ENCODE measurements around the gene PCNA. TPM values are rescaled to one million over a fixed set of nuclear protein-coding genes. Genes with fewer than 3 reads are reported as not detected.

The PCNA gene
- total and polyA plus RNA-seq, 3 donors from 2014 or later: 55.4 to 121 (median 65.0) TPM

DNA sequence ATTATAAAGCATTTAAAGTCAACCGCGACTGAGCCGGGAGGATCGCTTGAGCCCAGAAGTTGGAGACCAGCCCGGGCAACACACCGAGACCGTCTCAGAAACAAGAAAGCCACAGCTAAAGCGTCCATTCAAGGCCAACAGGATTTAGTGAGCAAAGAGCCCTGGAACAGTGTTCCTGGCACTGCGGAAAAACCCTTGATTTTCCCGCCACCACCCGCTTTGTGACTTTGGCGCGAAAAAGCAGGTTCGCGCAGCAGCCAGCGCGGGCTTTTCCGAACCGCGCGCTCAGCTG lies 669 bp downstream of the PCNA start:
- DNase-seq: no peak
- intact Hi-C loops (cut with DNase I; ENCODE audit: low total_unique reads): no loop called here
- H3K9me3 ChIP-seq: no peaks in the 10 kb centered on the region
- WGBS, 2 donors: 0% methylated on average over 21 of the region's 21 CpGs
- H3K27me3 ChIP-seq: no peaks in the 10 kb centered on the region
- peaks cover 15% of the 10 kb centered on the region for H3K4me1 ChIP-seq
- H3K36me3 ChIP-seq (ENCODE audit: low read depth, missing control alignments): no peaks in the 10 kb centered on the region
- peak overlapping the region; percentile 86 to 92 for H3K4me3 ChIP-seq
- TF ChIP-seq, protein P1, sequence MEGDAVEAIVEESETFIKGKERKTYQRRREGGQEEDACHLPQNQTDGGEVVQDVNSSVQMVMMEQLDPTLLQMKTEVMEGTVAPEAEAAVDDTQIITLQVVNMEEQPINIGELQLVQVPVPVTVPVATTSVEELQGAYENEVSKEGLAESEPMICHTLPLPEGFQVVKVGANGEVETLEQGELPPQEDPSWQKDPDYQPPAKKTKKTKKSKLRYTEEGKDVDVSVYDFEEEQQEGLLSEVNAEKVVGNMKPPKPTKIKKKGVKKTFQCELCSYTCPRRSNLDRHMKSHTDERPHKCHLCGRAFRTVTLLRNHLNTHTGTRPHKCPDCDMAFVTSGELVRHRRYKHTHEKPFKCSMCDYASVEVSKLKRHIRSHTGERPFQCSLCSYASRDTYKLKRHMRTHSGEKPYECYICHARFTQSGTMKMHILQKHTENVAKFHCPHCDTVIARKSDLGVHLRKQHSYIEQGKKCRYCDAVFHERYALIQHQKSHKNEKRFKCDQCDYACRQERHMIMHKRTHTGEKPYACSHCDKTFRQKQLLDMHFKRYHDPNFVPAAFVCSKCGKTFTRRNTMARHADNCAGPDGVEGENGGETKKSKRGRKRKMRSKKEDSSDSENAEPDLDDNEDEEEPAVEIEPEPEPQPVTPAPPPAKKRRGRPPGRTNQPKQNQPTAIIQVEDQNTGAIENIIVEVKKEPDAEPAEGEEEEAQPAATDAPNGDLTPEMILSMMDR (IDR thresholded peaks at IDR 0.05): no peak
- TF ChIP-seq POLR2A (IDR thresholded peaks at IDR 0.05): no peak
- peak overlapping the region; percentile 76 to 87 for H3K27ac ChIP-seq

DNA sequence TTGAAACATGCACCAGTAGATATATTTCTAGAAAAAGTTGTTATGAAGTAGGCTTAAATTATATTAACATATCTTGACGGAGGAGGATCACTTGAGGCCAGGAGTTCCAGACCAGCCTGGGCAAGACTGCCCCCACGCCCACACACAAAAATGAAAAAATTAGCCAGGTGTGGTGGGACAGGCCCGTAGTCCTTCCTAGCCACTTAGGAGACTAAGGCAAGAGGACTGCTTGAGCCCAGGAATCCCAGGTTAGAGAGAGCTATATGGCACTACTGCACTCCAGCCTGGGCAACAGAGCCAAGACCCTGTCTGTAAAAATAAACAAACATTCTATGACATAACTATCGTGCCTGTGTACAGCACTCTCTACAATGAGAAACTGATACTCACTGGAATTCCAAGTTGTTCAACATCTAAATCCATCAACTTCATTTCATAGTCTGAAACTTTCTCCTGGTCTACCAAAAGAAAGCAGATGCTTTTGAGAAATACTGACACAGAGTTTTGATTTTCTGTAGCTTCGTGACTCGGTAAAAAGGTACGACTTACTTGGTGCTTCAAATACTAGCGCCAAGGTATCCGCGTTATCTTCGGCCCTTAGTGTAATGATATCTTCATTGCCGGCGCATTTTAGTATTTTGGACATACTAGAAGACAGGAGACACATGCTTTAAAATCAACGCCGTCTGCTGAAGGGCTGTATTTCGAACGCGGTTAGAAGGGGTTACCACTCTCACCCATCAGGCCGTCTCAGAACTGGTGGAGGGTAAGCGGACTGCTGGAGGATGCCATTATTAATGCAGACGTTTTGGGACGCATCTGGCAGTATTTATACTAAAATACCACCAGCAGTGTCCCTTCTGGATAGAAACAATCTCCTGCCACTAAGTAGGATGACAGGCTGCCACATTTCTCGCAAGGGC lies 1.3 kb downstream of the PCNA start:
- Histone ChIP-seq H3K36me3 (ENCODE audit: low read depth, missing control alignments) (no peaks in the 10 kb centered on the region), H3K27ac (no peak overlapping the region), H3K27me3 (no peaks in the 10 kb centered on the region), H3K4me3 (peak overlapping the region; percentile 86 to 92), H3K4me1 (peaks cover 19% of the 10 kb centered on the region), H3K9me3 (no peaks in the 10 kb centered on the region)
- TF ChIP-seq, protein P1 (IDR thresholded peaks at IDR 0.05): no peak
- intact Hi-C loops (cut with DNase I; ENCODE audit: low total_unique reads): no loop called here
- 8 to 9% methylated on average over 23 of the region's 23 CpGs for whole genome bisulfite sequencing, 2 donors
- no peak for DNase-seq

DNA sequence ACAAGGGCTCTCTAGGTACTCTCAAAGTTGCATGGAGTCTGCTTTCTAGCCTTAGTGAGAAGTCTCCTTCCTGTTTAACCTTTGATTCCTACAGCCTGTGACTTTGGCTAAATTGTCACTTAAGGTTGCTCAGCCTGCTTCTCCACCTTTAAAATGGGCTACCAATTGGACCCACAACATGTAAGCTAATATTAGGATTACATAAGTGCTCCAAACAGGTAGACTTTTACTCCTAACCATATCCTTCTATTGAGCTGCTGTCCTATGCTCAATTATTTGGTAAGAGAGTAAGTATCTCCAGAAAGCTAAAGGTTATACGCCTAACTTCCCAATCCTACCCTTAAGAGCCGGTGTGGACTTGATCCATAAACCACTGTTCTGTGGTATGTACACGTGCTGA lies 2.9 kb downstream of the PCNA start:
- Histone ChIP-seq H3K36me3 (ENCODE audit: low read depth, missing control alignments) (no peaks in the 10 kb centered on the region), H3K27ac (no peak overlapping the region), H3K9me3 (no peaks in the 10 kb centered on the region), H3K4me3 (no peak overlapping the region), H3K27me3 (no peaks in the 10 kb centered on the region), H3K4me1 (peaks cover 22% of the 10 kb centered on the region)
- 75 to 78% methylated on average over 3 of the region's 3 CpGs for WGBS, 2 donors
- DNase-seq: no peak
- intact Hi-C loops (cut with DNase I; ENCODE audit: low total_unique reads): no loop called here
- TF ChIP-seq POLR2A (IDR thresholded peaks at IDR 0.05): no peak
- TF ChIP-seq, protein P1 (IDR thresholded peaks at IDR 0.05): no peak

DNA sequence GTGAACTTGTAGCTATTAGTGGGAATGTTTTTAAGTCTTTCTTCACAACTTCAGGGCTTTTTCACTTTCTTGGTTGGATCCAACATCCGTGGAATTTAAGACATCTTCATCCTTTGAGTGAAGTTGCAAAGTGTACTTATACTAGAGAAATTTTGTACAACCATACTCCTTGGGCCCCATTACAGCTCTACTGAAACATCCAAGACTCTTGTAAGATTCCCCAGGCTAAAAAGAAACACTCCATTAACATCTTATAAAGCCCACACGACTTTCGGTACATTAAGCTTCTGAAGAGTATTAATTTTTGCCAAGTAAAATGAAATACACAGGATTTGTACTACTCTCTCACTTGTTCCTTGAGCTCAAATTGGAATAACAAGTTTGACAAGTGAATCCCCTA lies 5.4 kb downstream of the PCNA start:
- TF ChIP-seq, protein P1 (IDR thresholded peaks at IDR 0.05): no peak
- TF ChIP-seq POLR2A (IDR thresholded peaks at IDR 0.05): no peak
- H3K36me3 ChIP-seq (ENCODE audit: low read depth, missing control alignments): no peaks in the 10 kb centered on the region
- H3K27ac ChIP-seq: no peak overlapping the region
- no peak overlapping the region for H3K4me3 ChIP-seq
- WGBS, 2 donors: 66 to 68% methylated on average over 3 of the region's 3 CpGs
- no peaks in the 10 kb centered on the region for H3K27me3 ChIP-seq
- peaks cover 20% of the 10 kb centered on the region for H3K4me1 ChIP-seq
- intact Hi-C loops (cut with DNase I; ENCODE audit: low total_unique reads): no loop called here
- no peaks in the 10 kb centered on the region for H3K9me3 ChIP-seq
- no peak for DNase-seq

DNA sequence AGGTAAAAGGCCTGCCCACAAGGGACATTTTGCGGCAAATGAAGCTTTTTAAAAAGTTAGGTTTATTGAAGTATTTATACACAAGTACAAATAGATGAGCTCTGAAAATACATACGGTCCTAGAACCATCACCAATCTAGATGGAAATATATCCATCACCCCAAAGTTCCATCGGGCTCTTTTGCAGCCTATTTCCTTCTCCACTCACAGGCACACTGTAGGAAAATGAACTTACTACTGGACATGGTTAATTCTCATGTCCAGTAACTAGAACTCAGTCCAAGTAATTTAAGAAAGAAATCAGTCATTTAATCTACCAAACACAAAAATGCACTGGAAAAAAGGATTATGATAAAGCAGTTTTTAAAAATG lies 6.2 kb downstream of the PCNA start:
- WGBS, 2 donors: 23 to 26% methylated on average over 3 of the region's 3 CpGs
- Histone ChIP-seq H3K36me3 (ENCODE audit: low read depth, missing control alignments) (no peaks in the 10 kb centered on the region), H3K4me3 (peak overlapping the region; percentile 89 to 96), H3K27me3 (no peaks in the 10 kb centered on the region), H3K27ac (peak overlapping the region; percentile 88 to 92), H3K9me3 (no peaks in the 10 kb centered on the region), H3K4me1 (peaks cover 15% of the 10 kb centered on the region)
- DNase-seq: no peak
- no peak for TF ChIP-seq POLR2A (IDR thresholded peaks at IDR 0.05)
- TF ChIP-seq, protein P1 (IDR thresholded peaks at IDR 0.05): no peak
- intact Hi-C loops (cut with DNase I; ENCODE audit: low total_unique reads): no loop called here
